HepG2 (cell line): ENCODE measurements around the gene COMMD10. TPM values are rescaled to one million over a fixed set of nuclear protein-coding genes. Genes with fewer than 3 reads are reported as not detected.

Experiments
- ETV6 ChIP-seq: sonication (generic); formaldehyde crosslinking; conservative IDR thresholded peaks from 2 replicates; pipeline ENCODE4 v1.4.0; 2020; ENCODE audit warnings: missing genetic modification reagents
- FOXA1 ChIP-seq, 2 experiments: fragments of 450-650 bp in 1 of 2; sonication (generic) in 1 of 2; formaldehyde crosslinking in 1 of 2; IDR thresholded peaks; 2 replicates each; pipeline versions ENCODE4 v1.4.0 to v1.6.1; 2016 to 2020; ENCODE audit warnings: missing genetic modification reagents in 1 of 2
- GABPB1 ChIP-seq: IDR thresholded peaks from 2 replicates; pipeline ENCODE4 v1.6.1; 2016; ENCODE audit warnings: mild to moderate bottlenecking, missing genetic modification reagents, moderate library complexity, missing compliant biosample characterization
- RFX1 ChIP-seq: fragments of 450-650 bp; IDR thresholded peaks from 2 replicates; pipeline ENCODE4 v1.6.1; 2017
- RNF2 ChIP-seq: fragments of 450-650 bp; conservative IDR thresholded peaks from 2 replicates; pipeline ENCODE4 v1.6.1; 2016; ENCODE audit warnings: low read depth
- SALL2 ChIP-seq: sonication (generic); formaldehyde crosslinking; IDR thresholded peaks from 2 replicates; pipeline ENCODE4 v1.8.1; 2023; ENCODE audit warnings: mild to moderate bottlenecking, missing genetic modification reagents, inconsistent platforms
- SMAD3 ChIP-seq: sonication (generic); formaldehyde crosslinking; IDR thresholded peaks from 2 replicates; pipeline ENCODE4 v1.4.0; 2020; ENCODE audit warnings: missing genetic modification reagents
- SNAI1 ChIP-seq: sonication (generic); formaldehyde crosslinking; IDR thresholded peaks from 2 replicates; pipeline ENCODE4 v1.5.0; 2020; ENCODE audit warnings: mild to moderate bottlenecking, missing genetic modification reagents, borderline replicate concordance
- ZBTB3 ChIP-seq: sonication (generic); formaldehyde crosslinking; IDR thresholded peaks from 2 replicates; pipeline ENCODE4 v1.4.0; 2020; ENCODE audit warnings: low read depth, mild to moderate bottlenecking, moderate library complexity, missing genetic modification reagents, borderline replicate concordance
- ZFYVE20 ChIP-seq: sonication (generic); formaldehyde crosslinking; IDR thresholded peaks from 2 replicates; pipeline ENCODE4 v1.8.0; 2023; ENCODE audit warnings: low read depth, mild to moderate bottlenecking, moderate library complexity, missing genetic modification reagents, borderline replicate concordance
- ZNF430 ChIP-seq: sonication (generic); formaldehyde crosslinking; IDR thresholded peaks from 2 replicates; pipeline ENCODE4 v1.9.0; 2021; ENCODE audit warnings: mild to moderate bottlenecking, missing genetic modification reagents
- ZNF543 ChIP-seq: sonication (generic); formaldehyde crosslinking; IDR thresholded peaks from 2 replicates; pipeline ENCODE4 v1.4.0; 2020; ENCODE audit warnings: mild to moderate bottlenecking, missing genetic modification reagents
- ZNF781 ChIP-seq: sonication (generic); formaldehyde crosslinking; IDR thresholded peaks from 2 replicates; pipeline ENCODE4 v1.5.1; 2020; ENCODE audit warnings: borderline replicate concordance, mild to moderate bottlenecking, missing genetic modification reagents; ENCODE audit errors: not compliant biosample characterization
- polyA plus RNA-seq, 8 experiments: library from polyadenylated mRNA; depleted of rRNA in 3 of 8; stranded (reverse) in 7 of 8; unstranded in 1 of 8; fragments of >200 nt; fragmentation: Illumina TruSeq in 4 of 8; extraction: Trizol in 4 of 8; gene quantifications; 2 replicates each; pipeline versions ENCODE4 v1.2.1 to v1.2.3, GENCODE V29; 2011 to 2016; ENCODE audit warnings: low read depth in 4 of 8, missing spikeins in 1 of 8, mixed read lengths in 1 of 8; ENCODE audit not compliant: insufficient read depth in 1 of 8
- total RNA-seq, 5 experiments: library from RNA; depleted of rRNA; stranded (reverse); fragments of >200 nt; fragmentation: Illumina TruSeq; extraction: Trizol; gene quantifications; 2 replicates each; pipeline ENCODE4 v1.2.3, GENCODE V29; 2016; ENCODE audit warnings: low read depth in 1 of 5
- TF ChIP-seq, protein P1 (sequence below): sonication (generic); formaldehyde crosslinking; IDR thresholded peaks from 2 replicates; pipeline ENCODE4 v1.8.0; 2022; ENCODE audit warnings: missing genetic modification reagents, mild to moderate bottlenecking, moderate library complexity, borderline replicate concordance
- TF ChIP-seq, protein P2 (sequence below): sonication (generic); formaldehyde crosslinking; IDR thresholded peaks from 2 replicates; pipeline ENCODE4 v1.5.1; 2020; ENCODE audit warnings: mild to moderate bottlenecking, missing genetic modification reagents, moderate library complexity
- TF ChIP-seq, protein P3 (sequence below): IDR thresholded peaks from 2 replicates; pipeline ENCODE4 v1.6.1; 2012; ENCODE audit warnings: inconsistent platforms
- TF ChIP-seq, protein P4 (sequence below): IDR thresholded peaks from 2 replicates; pipeline ENCODE4 v1.6.1; 2016; ENCODE audit warnings: missing compliant biosample characterization, missing genetic modification reagents, borderline replicate concordance
- TF ChIP-seq, protein P5 (sequence below): sonication (generic); formaldehyde crosslinking; conservative IDR thresholded peaks from 2 replicates; pipeline ENCODE4 v1.8.0; 2022; ENCODE audit warnings: low read depth, missing genetic modification reagents

COMMD10 gene
- total and polyA plus RNA-seq, 2 of the 13 experiments (the other 11 are each of a cell fraction or from before 2014, with no cell fraction given) = 16.9 to 39.3 TPM

DNA sequence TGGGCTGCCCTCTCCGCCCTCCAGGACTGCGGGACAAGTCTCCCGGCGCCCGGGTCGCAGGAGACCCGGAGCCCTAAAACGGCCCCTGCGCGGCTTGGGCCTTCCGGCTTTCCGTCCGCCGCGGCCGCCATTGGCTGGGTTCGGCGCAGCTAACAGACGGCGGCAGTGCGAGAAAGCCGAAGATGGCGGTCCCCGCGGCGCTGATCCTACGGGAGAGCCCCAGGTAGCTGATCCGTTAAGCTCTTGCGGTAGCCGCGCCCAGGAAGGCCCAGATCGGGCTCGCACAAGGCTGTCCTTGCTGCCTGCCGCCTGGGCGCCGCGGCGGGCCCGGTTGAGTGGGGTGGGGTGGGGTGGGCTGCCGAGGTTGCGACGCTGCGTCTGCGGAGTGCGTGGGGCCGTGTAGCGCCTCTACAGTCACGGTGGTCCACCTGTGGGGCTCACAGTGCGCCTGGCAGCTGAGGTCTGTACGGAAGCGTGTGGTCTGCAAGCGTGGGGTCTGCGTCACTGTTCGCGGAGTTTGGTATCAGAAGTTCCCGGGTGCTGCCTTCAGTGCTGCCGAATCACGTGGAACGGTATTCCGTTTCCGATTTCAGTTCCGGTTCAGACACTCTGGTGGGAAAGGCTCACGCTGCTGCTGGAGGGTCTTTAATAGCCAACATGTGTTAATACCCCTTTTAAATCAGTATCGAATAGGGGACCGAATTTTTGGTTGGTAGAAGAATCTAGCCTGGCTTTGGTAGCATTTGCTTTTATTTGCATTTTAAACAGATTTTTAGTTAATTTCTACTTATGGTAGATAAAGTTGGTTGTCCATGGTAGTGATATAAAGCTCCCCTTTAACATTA lies at the start of gene COMMD10 (continued):
- TF ChIP-seq, protein P1, sequence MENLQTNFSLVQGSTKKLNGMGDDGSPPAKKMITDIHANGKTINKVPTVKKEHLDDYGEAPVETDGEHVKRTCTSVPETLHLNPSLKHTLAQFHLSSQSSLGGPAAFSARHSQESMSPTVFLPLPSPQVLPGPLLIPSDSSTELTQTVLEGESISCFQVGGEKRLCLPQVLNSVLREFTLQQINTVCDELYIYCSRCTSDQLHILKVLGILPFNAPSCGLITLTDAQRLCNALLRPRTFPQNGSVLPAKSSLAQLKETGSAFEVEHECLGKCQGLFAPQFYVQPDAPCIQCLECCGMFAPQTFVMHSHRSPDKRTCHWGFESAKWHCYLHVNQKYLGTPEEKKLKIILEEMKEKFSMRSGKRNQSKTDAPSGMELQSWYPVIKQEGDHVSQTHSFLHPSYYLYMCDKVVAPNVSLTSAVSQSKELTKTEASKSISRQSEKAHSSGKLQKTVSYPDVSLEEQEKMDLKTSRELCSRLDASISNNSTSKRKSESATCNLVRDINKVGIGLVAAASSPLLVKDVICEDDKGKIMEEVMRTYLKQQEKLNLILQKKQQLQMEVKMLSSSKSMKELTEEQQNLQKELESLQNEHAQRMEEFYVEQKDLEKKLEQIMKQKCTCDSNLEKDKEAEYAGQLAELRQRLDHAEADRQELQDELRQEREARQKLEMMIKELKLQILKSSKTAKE (CRISPR knock-in tag) = no peak; the same call in 1 of the 2 replicates
- TF ChIP-seq, protein P2, sequence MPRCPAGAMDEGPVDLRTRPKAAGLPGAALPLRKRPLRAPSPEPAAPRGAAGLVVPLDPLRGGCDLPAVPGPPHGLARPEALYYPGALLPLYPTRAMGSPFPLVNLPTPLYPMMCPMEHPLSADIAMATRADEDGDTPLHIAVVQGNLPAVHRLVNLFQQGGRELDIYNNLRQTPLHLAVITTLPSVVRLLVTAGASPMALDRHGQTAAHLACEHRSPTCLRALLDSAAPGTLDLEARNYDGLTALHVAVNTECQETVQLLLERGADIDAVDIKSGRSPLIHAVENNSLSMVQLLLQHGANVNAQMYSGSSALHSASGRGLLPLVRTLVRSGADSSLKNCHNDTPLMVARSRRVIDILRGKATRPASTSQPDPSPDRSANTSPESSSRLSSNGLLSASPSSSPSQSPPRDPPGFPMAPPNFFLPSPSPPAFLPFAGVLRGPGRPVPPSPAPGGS = peak; percentile 57; the same call in 1 of the 2 replicates
- TF ChIP-seq RFX1 = no peak
- TF ChIP-seq FOXA1 (IDR thresholded peaks at IDR 0.05) = no peak
- TF ChIP-seq FOXA1 (CRISPR knock-in tag; IDR thresholded peaks at IDR 0.05) = 0 out of 2 replicates have a peak, but pooled peaks have one; percentile 10
- no peak for TF ChIP-seq ZBTB3 (CRISPR knock-in tag)
- peak; percentile 95 for TF ChIP-seq ZNF781 (CRISPR knock-in tag)
- peak; percentile 72; the same call in 1 of the 2 replicates for TF ChIP-seq ZNF430 (CRISPR knock-in tag)
- TF ChIP-seq ETV6 (CRISPR knock-in tag) = no peak
- peak; percentile 13; the same call in 1 of the 2 replicates for TF ChIP-seq SMAD3 (CRISPR knock-in tag)
- peak; percentile 84 for TF ChIP-seq ZNF543 (CRISPR knock-in tag)
- TF ChIP-seq, protein P3, sequence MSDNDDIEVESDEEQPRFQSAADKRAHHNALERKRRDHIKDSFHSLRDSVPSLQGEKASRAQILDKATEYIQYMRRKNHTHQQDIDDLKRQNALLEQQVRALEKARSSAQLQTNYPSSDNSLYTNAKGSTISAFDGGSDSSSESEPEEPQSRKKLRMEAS = peak; percentile 92
- TF ChIP-seq SALL2 (CRISPR knock-in tag) = peak; percentile 50; the same call in 1 of the 2 replicates
- TF ChIP-seq GABPB1 (CRISPR knock-in tag) = peak; percentile 93
- no peak for TF ChIP-seq ZFYVE20 (CRISPR knock-in tag)
- 0 out of 2 replicates have a peak, but pooled peaks have one; percentile 35 for TF ChIP-seq RNF2
- TF ChIP-seq, protein P4, sequence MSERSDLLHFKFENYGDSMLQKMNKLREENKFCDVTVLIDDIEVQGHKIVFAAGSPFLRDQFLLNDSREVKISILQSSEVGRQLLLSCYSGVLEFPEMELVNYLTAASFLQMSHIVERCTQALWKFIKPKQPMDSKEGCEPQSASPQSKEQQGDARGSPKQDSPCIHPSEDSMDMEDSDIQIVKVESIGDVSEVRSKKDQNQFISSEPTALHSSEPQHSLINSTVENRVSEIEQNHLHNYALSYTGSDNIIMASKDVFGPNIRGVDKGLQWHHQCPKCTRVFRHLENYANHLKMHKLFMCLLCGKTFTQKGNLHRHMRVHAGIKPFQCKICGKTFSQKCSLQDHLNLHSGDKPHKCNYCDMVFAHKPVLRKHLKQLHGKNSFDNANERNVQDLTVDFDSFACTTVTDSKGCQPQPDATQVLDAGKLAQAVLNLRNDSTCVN (CRISPR knock-in tag) = peak; percentile 76
- TF ChIP-seq, protein P5, sequence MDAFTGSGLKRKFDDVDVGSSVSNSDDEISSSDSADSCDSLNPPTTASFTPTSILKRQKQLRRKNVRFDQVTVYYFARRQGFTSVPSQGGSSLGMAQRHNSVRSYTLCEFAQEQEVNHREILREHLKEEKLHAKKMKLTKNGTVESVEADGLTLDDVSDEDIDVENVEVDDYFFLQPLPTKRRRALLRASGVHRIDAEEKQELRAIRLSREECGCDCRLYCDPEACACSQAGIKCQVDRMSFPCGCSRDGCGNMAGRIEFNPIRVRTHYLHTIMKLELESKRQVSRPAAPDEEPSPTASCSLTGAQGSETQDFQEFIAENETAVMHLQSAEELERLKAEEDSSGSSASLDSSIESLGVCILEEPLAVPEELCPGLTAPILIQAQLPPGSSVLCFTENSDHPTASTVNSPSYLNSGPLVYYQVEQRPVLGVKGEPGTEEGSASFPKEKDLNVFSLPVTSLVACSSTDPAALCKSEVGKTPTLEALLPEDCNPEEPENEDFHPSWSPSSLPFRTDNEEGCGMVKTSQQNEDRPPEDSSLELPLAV = no peak
- no peak for TF ChIP-seq SNAI1
